WTC11 (cell line): ENCODE results near the gene FMNL3. TPM values are rescaled to one million over a fixed set of nuclear protein-coding genes. Genes with fewer than 3 reads are reported as not detected.

Experiments used
- ATAC-seq: fragments of 200-7000 bp; cut with Tn5 transposase; 2 replicates; pipeline ENCODE4 v1.10.0; 2021; ENCODE audit warnings: mild to moderate bottlenecking, moderate library complexity
- CTCF ChIA-PET: fragments of 300-600 bp; sonication (Branson Sonifier 250); formaldehyde crosslinking; loops from one replicate; lab custom pipeline; 2021; ENCODE audit warnings: antibody characterized with exemption; lab: Charles Lee
- POLR2A ChIA-PET: fragments of 350-600 bp; sonication (Branson Sonifier 250); formaldehyde crosslinking; loops from one replicate; lab custom pipeline; 2021; ENCODE audit warnings: antibody characterized with exemption; lab: Charles Lee
- DNase-seq: peaks from one replicate; pipeline ENCODE4 v3.0.0; 2021; ENCODE audit warnings: low spot score
- H3K27ac Mint-ChIP-seq: 2 replicates; pipeline ENCODE4 v1.8.0; 2021; ENCODE audit warnings: mixed read lengths
- H3K27me3 Mint-ChIP-seq: 2 replicates; pipeline ENCODE4 v1.8.0; 2021; ENCODE audit warnings: low read depth, mild to moderate bottlenecking, moderate library complexity, mixed read lengths
- H3K36me3 Mint-ChIP-seq: 2 replicates; pipeline ENCODE4 v1.8.0; 2021; ENCODE audit warnings: mixed read lengths
- H3K4me1 Mint-ChIP-seq: 2 replicates; pipeline ENCODE4 v1.8.0; 2022; ENCODE audit warnings: mixed read lengths
- H3K4me3 Mint-ChIP-seq: 2 replicates; pipeline ENCODE4 v1.8.0; 2021; ENCODE audit warnings: mild to moderate bottlenecking, moderate library complexity, mixed read lengths
- H3K9me3 Mint-ChIP-seq: 2 replicates; pipeline ENCODE4 v1.8.0; 2021; ENCODE audit warnings: mixed read lengths
- ARID4B ChIP-seq: sonication (generic); formaldehyde crosslinking; IDR thresholded peaks from 2 replicates; pipeline ENCODE4 v1.8.0; 2023; ENCODE audit warnings: missing genetic modification reagents, mild to moderate bottlenecking, borderline replicate concordance
- ATF2 ChIP-seq: sonication (generic); formaldehyde crosslinking; IDR thresholded peaks from 2 replicates; pipeline ENCODE4 v1.8.1; 2022; ENCODE audit warnings: low read depth, missing genetic modification reagents, borderline replicate concordance
- ATF3 ChIP-seq: sonication (generic); formaldehyde crosslinking; conservative IDR thresholded peaks from 2 replicates; pipeline ENCODE4 v1.8.1; 2022; ENCODE audit warnings: mild to moderate bottlenecking, missing genetic modification reagents
- CBFB ChIP-seq: sonication (generic); formaldehyde crosslinking; IDR thresholded peaks from 2 replicates; pipeline ENCODE4 v1.8.1; 2022; ENCODE audit warnings: mild to moderate bottlenecking, low read depth, missing genetic modification reagents
- CREB1 ChIP-seq: sonication (generic); formaldehyde crosslinking; IDR thresholded peaks from 2 replicates; pipeline ENCODE4 v1.8.0; 2023; ENCODE audit warnings: mild to moderate bottlenecking, missing genetic modification reagents
- E2F4 ChIP-seq: sonication (generic); formaldehyde crosslinking; IDR thresholded peaks from 2 replicates; pipeline ENCODE4 v1.8.1; 2022; ENCODE audit warnings: low read depth, mild to moderate bottlenecking, moderate library complexity, missing genetic modification reagents, borderline replicate concordance
- EMX1 ChIP-seq: fragments of 250-450 bp; sonication (Bioruptor Pico); IDR thresholded peaks from 2 replicates; pipeline ENCODE4 v1.8.0; 2021; ENCODE audit warnings: mild to moderate bottlenecking
- FOXP4 ChIP-seq: sonication (generic); formaldehyde crosslinking; IDR thresholded peaks from 2 replicates; pipeline ENCODE4 v1.8.0; 2022; ENCODE audit warnings: mild to moderate bottlenecking, missing genetic modification reagents
- JAZF1 ChIP-seq: fragments of 250-450 bp; sonication (Bioruptor Pico); IDR thresholded peaks from 2 replicates; pipeline ENCODE4 v1.9.0; 2021; ENCODE audit warnings: moderate library complexity, mild to moderate bottlenecking, inconsistent platforms
- KAT7 ChIP-seq: sonication (generic); formaldehyde crosslinking; IDR thresholded peaks from 2 replicates; pipeline ENCODE4 v1.8.1; 2023; ENCODE audit warnings: missing genetic modification reagents, mild to moderate bottlenecking, borderline replicate concordance
- MXD4 ChIP-seq: fragments of 250-450 bp; sonication (Bioruptor Pico); IDR thresholded peaks from 2 replicates; pipeline ENCODE4 v1.8.0; 2021; ENCODE audit warnings: mild to moderate bottlenecking, moderate library complexity, borderline replicate concordance
- MYBL2 ChIP-seq: sonication (generic); formaldehyde crosslinking; IDR thresholded peaks from 2 replicates; pipeline ENCODE4 v1.8.1; 2023; ENCODE audit warnings: mild to moderate bottlenecking, moderate library complexity, missing genetic modification reagents
- NFATC4 ChIP-seq: fragments of 250-450 bp; sonication (Bioruptor Pico); IDR thresholded peaks from 2 replicates; pipeline ENCODE4 v1.9.0; 2021; ENCODE audit warnings: mild to moderate bottlenecking
- NFYB ChIP-seq: sonication (generic); formaldehyde crosslinking; conservative IDR thresholded peaks from 2 replicates; pipeline ENCODE4 v1.8.0; 2022; ENCODE audit warnings: low read depth, missing genetic modification reagents
- RELA ChIP-seq: sonication (generic); formaldehyde crosslinking; IDR thresholded peaks from 2 replicates; pipeline ENCODE4 v1.8.1; 2022; ENCODE audit warnings: missing genetic modification reagents, mild to moderate bottlenecking, borderline replicate concordance
- SOX15 ChIP-seq: fragments of 250-450 bp; sonication (Bioruptor Pico); IDR thresholded peaks from 2 replicates; pipeline ENCODE4 v1.9.0; 2021; ENCODE audit warnings: mild to moderate bottlenecking
- TEAD1 ChIP-seq: sonication (generic); formaldehyde crosslinking; IDR thresholded peaks from 2 replicates; pipeline ENCODE4 v1.8.0; 2022; ENCODE audit warnings: mild to moderate bottlenecking, missing genetic modification reagents
- TP53 ChIP-seq: sonication (generic); formaldehyde crosslinking; IDR thresholded peaks from 2 replicates; pipeline ENCODE4 v1.8.1; 2023; ENCODE audit warnings: mild to moderate bottlenecking, missing genetic modification reagents
- ZBTB21 ChIP-seq: sonication (generic); formaldehyde crosslinking; IDR thresholded peaks from 2 replicates; pipeline ENCODE4 v1.8.1; 2023; ENCODE audit warnings: mild to moderate bottlenecking, missing genetic modification reagents, borderline replicate concordance
- ZMAT4 ChIP-seq: fragments of 250-450 bp; sonication (Bioruptor Pico); IDR thresholded peaks from 2 replicates; pipeline ENCODE4 v1.9.0; 2021; ENCODE audit warnings: mild to moderate bottlenecking
- ZNF138 ChIP-seq: sonication (generic); formaldehyde crosslinking; conservative IDR thresholded peaks from 2 replicates; pipeline ENCODE4 v1.8.1; 2022; ENCODE audit warnings: mild to moderate bottlenecking, moderate library complexity, missing genetic modification reagents
- ZNF263 ChIP-seq: sonication (generic); formaldehyde crosslinking; IDR thresholded peaks from 2 replicates; pipeline ENCODE4 v1.8.1; 2022; ENCODE audit warnings: low read depth, mild to moderate bottlenecking, moderate library complexity, missing genetic modification reagents
- ZNF416 ChIP-seq: fragments of 250-450 bp; sonication (Bioruptor Pico); IDR thresholded peaks from 2 replicates; pipeline ENCODE4 v1.9.0; 2021; ENCODE audit warnings: mild to moderate bottlenecking, inconsistent platforms
- ZNF423 ChIP-seq: fragments of 250-450 bp; sonication (Bioruptor Pico); IDR thresholded peaks from 2 replicates; pipeline ENCODE4 v2.1.2; 2022; ENCODE audit warnings: mild to moderate bottlenecking, moderate library complexity
- total RNA-seq: library from RNA; stranded (reverse); gene quantifications from 3 replicates; pipeline ENCODE4 v1.2.3, GENCODE V29; 2021

The FMNL3 gene
- total RNA-seq, 1 experiment from 2014 or later = 19.3 TPM

- no peak for TF ChIP-seq ARID4B (CRISPR knock-in tag)
Observed at GRCh38 chr12:49603721-49604120, 103.5 kb downstream of the FMNL3 start (continued).

- Mint-ChIP-seq H3K36me3 (no peaks in the 10 kb centered on the region), H3K27me3 (peaks cover 5% of the 10 kb centered on the region; the same call in 1 of the 2 replicates), H3K9me3 (no peaks in the 10 kb centered on the region; the same call in 1 of the 2 replicates), H3K4me3 (no peak overlapping the region), H3K27ac (no peak overlapping the region)
- ChIA-PET POLR2A (no interaction called here), CTCF (interaction anchor here (1.0 to 6.9 kb wide), 3 partner anchors 20 to 252 kb away, joined by 3 to 44 read pairs (median 4); partner anchors contain the start of gene PRPF40B)
- no peak for ATAC-seq
- TF ChIP-seq NFATC4 (CRISPR knock-in tag) (no peak), NFYB (no peak), KAT7 (CRISPR knock-in tag) (no peak), FOXP4 (no peak), RELA (CRISPR knock-in tag) (no peak), ATF2 (no peak), ZBTB21 (CRISPR knock-in tag) (no peak), SOX15 (CRISPR knock-in tag) (no peak), MXD4 (CRISPR knock-in tag) (no peak)
- TF ChIP-seq, all 79 proteins: peak for 0
- DNase-seq = no peak
- H3K4me1 Mint-ChIP-seq = no peaks in the 10 kb centered on the region
Observed at GRCh38 chr12:49599961-49600360, 107.2 kb downstream of the FMNL3 start.

- ChIA-PET POLR2A (no interaction called here), CTCF (no interaction called here)
- ATAC-seq (no peak), DNase-seq (no peak)
- H3K36me3 Mint-ChIP-seq = no peaks in the 10 kb centered on the region
- no peaks in the 10 kb centered on the region; the same call in 1 of the 2 replicates for H3K9me3 Mint-ChIP-seq
- peaks cover 4% of the 10 kb centered on the region; the same call in 1 of the 2 replicates for H3K27me3 Mint-ChIP-seq
- no peak overlapping the region for H3K4me3 Mint-ChIP-seq
- no peaks in the 10 kb centered on the region for H3K4me1 Mint-ChIP-seq
- H3K27ac Mint-ChIP-seq = no peak overlapping the region
- no peak for TF ChIP-seq CREB1
- no peak for TF ChIP-seq TP53 (CRISPR knock-in tag)
- no peak for TF ChIP-seq E2F4 (CRISPR knock-in tag)
- no peak for TF ChIP-seq EMX1 (CRISPR knock-in tag)
- TF ChIP-seq JAZF1 (CRISPR knock-in tag) = no peak
- no peak for TF ChIP-seq ZNF423 (CRISPR knock-in tag)
- no peak for TF ChIP-seq ZMAT4
- TF ChIP-seq TEAD1 (CRISPR knock-in tag) = no peak
- no peak for TF ChIP-seq FOXP4
- no peak for TF ChIP-seq ZNF263 (CRISPR knock-in tag)
- TF ChIP-seq MYBL2 (CRISPR knock-in tag) = no peak
- TF ChIP-seq ATF3 (CRISPR knock-in tag) = no peak
- no peak for TF ChIP-seq ZNF416
- no peak for TF ChIP-seq ZNF138 (CRISPR knock-in tag)
- TF ChIP-seq CBFB = no peak
Observed at GRCh38 chr12:49598527-49598926, 108.7 kb downstream of the FMNL3 start.
